Activated CD4-positive, alpha-beta T cell treated with anti-CD3 and anti-CD28 coated beads for 48 hours (primary cell): ENCODE data around the gene ESYT2.
A peak's percentile ranks its signal among the peaks of the same experiment; 100 is the strongest.
"Not testable (repeated sequence)": the region's sequence is repeated elsewhere in the genome, so short reads cannot be mapped to it uniquely, and the experiment has no call there.

Source experiments
- DNase-seq: peaks from one replicate; pipeline ENCODE4 v3.0.0-alpha.2; 2020

Gene ESYT2

GRCh38 chr7:158856883-158857668 lies 27.8 kb upstream of the ESYT2 start:
- no peak for DNase-seq

GRCh38 chr7:158854681-158855081 lies 25.4 kb upstream of the ESYT2 start:
- DNase-seq, result no peak

DNA sequence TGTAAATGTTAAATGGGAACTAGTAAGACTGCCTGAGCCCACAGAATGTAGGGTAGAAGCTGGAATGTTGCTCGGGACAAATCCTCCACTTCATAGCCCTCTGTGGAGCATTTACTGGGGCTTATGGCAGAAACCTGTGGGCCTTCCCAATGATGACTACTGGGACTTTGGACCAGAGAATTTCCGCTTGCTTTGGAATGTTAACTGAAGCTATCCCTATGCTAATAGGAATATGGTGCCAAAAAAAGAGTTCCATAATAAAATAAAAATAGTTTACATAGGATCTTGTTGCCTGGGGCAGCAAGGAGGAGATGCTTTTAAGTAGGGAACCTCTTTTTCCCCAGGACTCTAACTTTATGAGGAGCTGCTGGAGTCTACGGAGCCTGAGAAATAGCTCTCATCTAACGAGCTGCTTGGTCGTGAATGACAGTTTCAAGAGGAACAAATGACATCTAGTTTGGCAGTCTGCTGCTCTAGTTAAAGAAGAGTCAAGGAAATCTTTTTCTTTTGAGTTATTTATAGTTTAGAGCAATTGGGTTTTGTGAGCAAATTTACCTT lies 21.3 kb upstream of the ESYT2 start:
- DNase-seq, result no peak

DNA sequence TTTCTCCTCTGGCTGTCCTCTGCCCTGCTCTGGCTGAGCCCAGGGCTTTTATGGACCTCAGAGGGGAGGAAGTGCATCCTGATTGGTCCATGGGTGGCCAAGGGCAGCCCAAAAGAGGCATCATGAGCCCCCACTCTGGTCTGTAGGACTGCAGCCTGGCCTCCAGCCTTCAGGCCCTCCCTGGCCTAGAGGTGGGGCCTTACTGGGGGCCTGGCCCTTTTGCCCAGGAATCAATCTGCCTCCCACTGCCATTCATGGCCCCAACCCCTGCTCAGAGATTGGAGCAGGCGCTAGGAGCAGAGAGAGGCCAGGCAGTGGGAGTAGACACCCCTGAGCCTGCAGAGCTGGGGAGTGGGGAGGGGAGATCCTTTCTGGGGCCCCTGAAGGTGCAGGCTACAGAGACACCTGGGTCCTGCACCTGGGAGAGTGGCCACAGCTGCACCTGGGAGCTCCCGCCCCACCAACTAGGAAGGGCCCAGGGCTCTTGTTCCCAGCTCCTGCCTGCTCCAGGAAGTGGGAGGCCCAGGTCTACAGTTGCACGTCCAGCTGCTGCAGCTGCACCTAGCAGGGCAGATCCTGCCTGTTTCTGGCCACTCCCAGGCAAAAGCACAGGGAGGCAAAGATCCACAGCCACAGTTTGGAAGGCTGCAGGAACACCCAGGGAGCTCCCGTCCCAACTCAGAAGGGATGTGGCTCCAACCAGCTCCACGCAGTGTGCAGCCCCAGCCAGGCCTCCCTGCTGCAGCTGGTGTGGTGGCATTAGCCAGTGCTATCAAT lies 20.6 kb upstream of the ESYT2 start:
- DNase-seq, result no peak

DNA sequence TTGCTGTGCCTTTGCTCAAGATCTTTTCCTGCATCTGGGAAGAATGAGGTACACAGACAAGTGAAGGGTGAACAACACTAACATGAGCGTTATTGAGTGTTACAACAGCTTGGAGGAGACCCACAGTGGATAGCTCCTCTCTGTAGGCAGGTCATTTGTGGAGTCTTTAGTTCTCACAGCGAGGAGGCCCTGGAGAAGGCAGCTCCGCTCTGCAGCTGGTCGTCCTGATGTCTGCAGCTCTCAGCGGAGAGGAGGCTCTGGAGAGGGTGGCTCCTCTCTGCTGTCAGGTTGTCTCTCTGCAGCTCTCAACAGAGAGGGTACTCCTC lies 20.1 kb upstream of the ESYT2 start:
- DNase-seq, result no peak

DNA sequence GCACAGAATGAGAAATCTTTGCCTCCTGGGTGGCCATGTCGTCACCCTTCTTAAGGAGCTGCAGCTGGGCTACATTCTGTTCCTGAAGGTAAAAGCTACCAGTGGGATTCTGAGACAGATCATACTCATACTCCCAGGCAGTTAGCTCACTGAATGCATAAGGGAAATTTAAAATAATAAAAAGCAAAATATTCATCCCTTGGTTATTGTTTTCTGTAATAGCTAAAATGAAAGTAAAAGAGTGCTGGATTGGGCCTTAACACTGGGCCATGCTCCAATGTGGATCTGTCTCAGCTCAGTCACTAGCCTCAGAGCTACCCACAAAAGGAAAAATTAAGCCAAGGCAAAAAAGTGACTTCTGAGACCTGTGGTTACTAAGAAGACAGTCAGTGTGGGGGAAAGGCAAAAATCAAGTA lies 18.1 kb upstream of the ESYT2 start:
- DNase-seq, result peak; percentile 31

DNA sequence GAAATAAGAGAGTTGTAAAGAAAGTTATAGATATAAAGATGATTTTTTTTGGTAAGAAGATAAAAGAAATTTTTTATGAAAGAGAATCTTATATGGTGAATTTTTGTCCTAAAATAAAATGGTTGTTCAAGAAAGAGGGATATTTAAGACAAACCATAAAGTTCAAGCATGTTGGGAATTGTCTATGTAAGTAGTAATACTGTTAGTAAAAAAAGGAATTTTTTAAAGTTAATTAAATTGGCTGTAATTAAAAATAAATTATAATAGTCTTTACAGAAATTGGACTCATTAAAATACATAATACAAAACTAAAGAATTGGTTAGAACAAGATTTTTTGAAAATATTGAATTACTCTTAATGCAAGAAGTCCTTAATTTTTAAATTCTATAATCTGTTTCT lies 17.0 kb upstream of the ESYT2 start:
- DNase-seq, result no peak

GRCh38 chr7:158843771-158844170 lies 14.5 kb upstream of the ESYT2 start:
- DNase-seq, result no peak

- no peak for DNase-seq
Observed at GRCh38 chr7:158842486-158842885, 13.2 kb upstream of the ESYT2 start.

DNA sequence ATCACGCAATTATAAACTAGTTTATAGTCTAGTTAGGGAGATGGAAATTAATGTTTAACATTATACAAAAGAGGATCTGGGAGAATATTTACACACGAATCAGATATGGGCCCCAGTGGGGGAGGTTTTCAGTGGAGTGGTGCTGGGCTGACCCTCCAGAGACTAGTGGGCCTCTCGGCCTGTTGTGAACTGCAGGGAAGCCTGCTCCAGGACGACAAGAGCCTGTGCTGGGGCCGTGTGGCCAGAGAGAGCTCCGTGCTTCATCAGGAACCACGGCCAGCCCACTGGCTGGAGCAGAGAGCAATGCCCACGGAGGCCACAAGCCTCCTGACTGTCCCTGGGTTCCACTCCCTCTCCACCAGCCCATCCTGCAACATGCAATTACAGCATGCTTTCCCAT lies 11.3 kb upstream of the ESYT2 start:
- DNase-seq, result no peak

DNA sequence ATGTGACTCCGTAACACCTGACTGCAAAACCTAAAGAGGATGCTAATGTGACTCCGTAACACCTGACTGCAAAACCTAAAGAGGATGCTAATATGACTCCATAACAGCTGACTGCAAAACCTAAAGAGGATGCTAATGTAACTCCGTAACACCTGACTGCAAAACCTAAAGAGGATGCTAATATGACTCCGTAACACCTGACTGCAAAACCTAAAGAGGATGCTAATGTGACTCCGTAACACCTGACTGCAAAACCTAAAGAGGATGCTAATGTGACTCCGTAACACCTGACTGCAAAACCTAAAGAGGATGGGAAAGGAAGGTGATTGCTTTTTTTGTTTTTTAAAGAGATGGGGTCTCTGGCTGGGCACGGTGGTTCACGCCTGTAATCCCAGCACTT lies 9.9 kb upstream of the ESYT2 start:
- not testable (repeated sequence) for DNase-seq

DNA sequence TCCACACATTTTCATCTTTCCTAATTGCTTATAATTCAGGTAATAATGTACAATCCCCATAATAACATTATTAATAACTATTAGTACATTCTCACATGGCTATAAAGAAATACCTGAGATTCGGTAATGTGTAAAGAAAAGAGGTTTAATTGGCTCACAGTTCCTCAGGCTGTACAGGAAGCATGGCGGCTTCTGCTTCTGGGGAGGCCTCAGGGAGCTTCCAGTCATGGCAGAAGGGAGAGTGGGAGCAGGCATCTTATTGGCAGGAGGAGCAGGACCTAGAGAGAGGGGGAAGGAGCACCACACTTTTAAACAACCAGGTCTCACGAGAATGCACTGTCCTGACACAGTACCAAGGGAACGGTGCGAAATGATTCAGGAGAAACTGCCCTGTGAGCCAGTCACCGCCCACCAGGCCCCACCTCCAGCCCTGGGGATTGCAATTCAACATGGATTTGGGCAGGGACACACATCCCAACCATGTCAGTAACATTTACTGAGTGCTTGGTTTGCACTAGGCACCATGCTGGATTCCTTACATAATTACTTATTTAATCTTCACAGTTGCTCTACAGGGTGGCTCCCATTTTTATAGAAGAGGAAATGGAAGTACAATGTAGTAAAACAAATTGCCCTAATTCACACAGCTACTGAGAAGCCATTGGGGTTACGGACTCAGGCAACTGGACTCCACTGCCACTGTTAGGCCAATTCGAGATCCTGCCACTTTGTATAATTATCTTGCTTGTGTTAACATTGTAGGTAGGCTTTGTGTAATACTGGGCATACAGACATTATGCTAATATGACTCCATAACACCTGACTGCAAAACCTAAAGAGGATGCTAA lies 8.7 kb upstream of the ESYT2 start:
- DNase-seq, result no peak

- no peak for DNase-seq
Observed at GRCh38 chr7:158836692-158837091, 7.4 kb upstream of the ESYT2 start.

GRCh38 chr7:158834878-158835784 lies 5.8 kb upstream of the ESYT2 start:
- no peak for DNase-seq

- DNase-seq, result no peak
Observed at GRCh38 chr7:158832994-158833393, 3.7 kb upstream of the ESYT2 start.

- no peak for DNase-seq
Observed at GRCh38 chr7:158831738-158832091, 2.4 kb upstream of the ESYT2 start.

- DNase-seq, result no peak
Observed at GRCh38 chr7:158830211-158830723, 958 bp upstream of the ESYT2 start.

GRCh38 chr7:158829021-158829341 lies 328 bp downstream of the ESYT2 start:
- DNase-seq, result peak; percentile 80

DNA sequence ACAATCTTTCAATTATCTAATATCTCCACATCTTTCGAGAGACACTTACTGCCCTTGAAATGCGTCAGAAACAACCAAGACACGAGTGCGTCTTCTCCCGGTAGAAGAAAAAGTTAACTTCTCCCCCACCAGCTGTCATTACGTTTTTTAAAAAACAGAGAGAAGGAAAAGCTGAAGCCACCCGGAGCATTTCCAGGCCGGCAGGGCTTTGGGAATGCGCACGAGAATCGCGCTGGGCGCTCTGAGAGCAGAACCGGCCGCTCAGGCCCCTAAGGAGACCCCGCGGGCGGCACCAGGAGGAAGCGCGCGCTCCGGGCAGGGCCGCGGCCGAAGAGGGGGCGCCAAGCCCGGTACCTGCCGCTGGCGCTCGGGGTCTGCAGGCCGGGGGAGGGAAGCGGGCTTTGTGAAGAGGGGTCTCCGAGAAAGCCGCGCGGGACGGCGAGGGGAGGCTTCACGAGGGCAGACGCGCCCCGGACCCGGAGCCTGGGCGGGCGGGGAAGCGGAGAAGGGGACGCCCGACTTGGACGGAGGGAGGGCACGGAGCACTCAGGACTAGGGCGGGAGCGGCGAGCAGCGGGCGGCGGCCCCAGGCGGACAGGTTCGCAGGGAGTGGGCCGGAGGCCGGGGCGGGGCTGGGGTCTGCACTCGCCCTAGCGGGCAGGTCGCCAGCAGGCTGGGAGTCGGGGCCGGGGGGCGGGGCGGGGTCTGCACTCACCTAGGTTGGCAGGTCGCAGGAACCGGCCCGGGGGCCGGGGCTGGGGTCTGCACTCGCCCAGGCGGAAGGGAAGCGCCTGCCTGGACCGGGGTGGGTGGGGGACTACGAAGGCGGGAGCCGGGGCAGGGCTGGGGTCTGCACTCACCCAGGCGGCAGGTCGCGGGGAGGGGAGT lies 932 bp downstream of the ESYT2 start:
- DNase-seq, result peak; percentile 28

- DNase-seq, result no peak
Observed at GRCh38 chr7:158827411-158828132, 1.7 kb downstream of the ESYT2 start.
